Measurements from ENCODE around the gene PRSS53.

The PRSS53 gene

GRCh38 chr16:31130336-31130891 lies 41.7 kb upstream of the PRSS53 start:
- H3K4me3 Mint-ChIP-seq: no peak overlapping the region
- H3K4me1 Mint-ChIP-seq: peaks cover 25% of the 10 kb centered on the region
- no peak for DNase-seq
- H3K27ac Mint-ChIP-seq: peak overlapping the region; percentile 72
- H3K9me3 Mint-ChIP-seq: no peaks in the 10 kb centered on the region
- no peaks in the 10 kb centered on the region for H3K36me3 Mint-ChIP-seq (ENCODE audit: low read depth)
- H3K27me3 Mint-ChIP-seq (ENCODE audit: low read depth, poor library complexity): peaks cover 3% of the 10 kb centered on the region
- no peak for TF ChIP-seq CTCF (IDR thresholded peaks at IDR 0.05)

- no peaks in the 10 kb centered on the region for H3K27me3 Mint-ChIP-seq (ENCODE audit: low read depth, poor library complexity)
- H3K4me3 Mint-ChIP-seq: no peak overlapping the region
- no peaks in the 10 kb centered on the region for H3K9me3 Mint-ChIP-seq
Measured at GRCh38 chr16:31129568-31130335, 41.0 kb upstream of the PRSS53 start.

GRCh38 chr16:31128711-31129567 lies 40.2 kb upstream of the PRSS53 start:
- Mint-ChIP-seq H3K27ac (no peak overlapping the region), H3K4me1 (peaks cover 12% of the 10 kb centered on the region), H3K27me3 (ENCODE audit: low read depth, poor library complexity) (no peaks in the 10 kb centered on the region), H3K36me3 (ENCODE audit: low read depth) (peaks cover 3% of the 10 kb centered on the region), H3K9me3 (no peaks in the 10 kb centered on the region), H3K4me3 (no peak overlapping the region)
- DNase-seq: no peak
- no peak for TF ChIP-seq CTCF (IDR thresholded peaks at IDR 0.05)

More at GRCh38 chr16:31129568-31130335, 41.0 kb upstream of the PRSS53 start:
- Mint-ChIP-seq H3K4me1 (peaks cover 19% of the 10 kb centered on the region), H3K36me3 (ENCODE audit: low read depth) (no peaks in the 10 kb centered on the region), H3K27ac (no peak overlapping the region)
- no peak for TF ChIP-seq CTCF (IDR thresholded peaks at IDR 0.05)
- DNase-seq: no peak

GRCh38 chr16:31127182-31127581 lies 38.4 kb upstream of the PRSS53 start:
- Mint-ChIP-seq H3K4me3 (no peak overlapping the region), H3K4me1 (no peaks in the 10 kb centered on the region), H3K27me3 (ENCODE audit: low read depth, poor library complexity) (no peaks in the 10 kb centered on the region), H3K27ac (no peak overlapping the region), H3K36me3 (ENCODE audit: low read depth) (peaks cover 12% of the 10 kb centered on the region), H3K9me3 (no peaks in the 10 kb centered on the region)
- no peak for DNase-seq
- TF ChIP-seq CTCF (IDR thresholded peaks at IDR 0.05): no peak

- H3K4me1 Mint-ChIP-seq: no peaks in the 10 kb centered on the region
- H3K27ac Mint-ChIP-seq: peak overlapping the region; percentile 73
- DNase-seq: no peak
- no peak overlapping the region for H3K4me3 Mint-ChIP-seq
- H3K36me3 Mint-ChIP-seq (ENCODE audit: low read depth): peaks cover 24% of the 10 kb centered on the region
- H3K9me3 Mint-ChIP-seq: no peaks in the 10 kb centered on the region
- TF ChIP-seq CTCF (IDR thresholded peaks at IDR 0.05): no peak
- no peaks in the 10 kb centered on the region for H3K27me3 Mint-ChIP-seq (ENCODE audit: low read depth, poor library complexity)
Measured at GRCh38 chr16:31125844-31126243, 37.1 kb upstream of the PRSS53 start.

All from nephron progenitor cell (in vitro differentiated cells).